ENCODE measurements around the gene PHF2.

- no peak for TF ChIP-seq CTCF (IDR thresholded peaks at IDR 0.05)
- no peak for TF ChIP-seq POLR2A (IDR thresholded peaks at IDR 0.05)
Observed at GRCh38 chr9:93711002-93711401, 134.6 kb downstream of the PHF2 start.

All from breast epithelium (tissue), 3 donors.